Thyroid gland (tissue), 4 donors: ENCODE results near the gene ALDH8A1. TPM values are rescaled to one million over a fixed set of nuclear protein-coding genes. Genes with fewer than 3 reads are reported as not detected.
"Not testable (repeated sequence)": the region's sequence is repeated elsewhere in the genome, so short reads cannot be mapped to it uniquely, and the experiment has no call there.

Source experiments
- DNase-seq, 2 donors: peaks; one replicate each; pipeline ENCODE4 v3.0.0-alpha.2; 2019
- H3K27ac ChIP-seq, 3 donors: fragments of 200-600 bp; sonication (generic); 1 replicate in 2 of 3; 2 replicates in 1 of 3; pipeline ENCODE4 v1.5.1; 2016 to 2019; ENCODE audit warnings: mild to moderate bottlenecking in 1 of 3, moderate library complexity in 1 of 3
- H3K27me3 ChIP-seq: fragments of 200-600 bp; sonication (generic); one replicate; pipeline ENCODE4 v1.5.1; 2019
- H3K36me3 ChIP-seq, 2 donors: fragments of 200-600 bp; sonication (generic); one replicate each; pipeline ENCODE4 v1.5.1; 2016 to 2019
- H3K4me1 ChIP-seq, 2 donors: fragments of 200-600 bp; sonication (generic); one replicate each; pipeline ENCODE4 v1.5.1; 2017 to 2019
- H3K4me3 ChIP-seq, 3 donors: fragments of 200-600 bp; sonication (generic); replicated peaks in 1 of 3; 1 replicate in 2 of 3; 2 replicates in 1 of 3; pipeline ENCODE4 v1.5.1; 2016; ENCODE audit warnings: mild to moderate bottlenecking in 1 of 3
- H3K9me3 ChIP-seq: fragments of 200-600 bp; sonication (generic); one replicate; pipeline ENCODE4 v1.5.1; 2017
- CTCF ChIP-seq, 6 experiments: fragments of 200-600 bp in 3 of 6; fragments of 450-650 bp in 3 of 6; sonication (generic) in 3 of 6; IDR thresholded peaks; one replicate each; pipeline ENCODE4 v1.5.1; 2016 to 2019; ENCODE audit warnings: antibody characterized with exemption in 6 of 6, mild to moderate bottlenecking in 2 of 6, inconsistent platforms in 1 of 6, moderate library complexity in 1 of 6
- POLR2A ChIP-seq, 2 donors: fragments of 450-650 bp; IDR thresholded peaks; one replicate each; pipeline ENCODE4 v1.6.1; 2017; ENCODE audit warnings: antibody characterized with exemption in 2 of 2, mild to moderate bottlenecking in 2 of 2, moderate library complexity in 1 of 2
- WGBS, 2 donors: methylation state at CpG; one replicate each; pipeline ENCODE4 v1.1.5; 2017; 5-methylcytosine and 5-hydroxymethylcytosine counted together
- intact Hi-C: fragments of 100-400 bp; cut with DNase I; formaldehyde crosslinking; loops from one replicate; pipeline ENCODE4 v1.15.1; 2023
- total RNA-seq, 4 donors: library from RNA; depleted of rRNA; stranded (reverse); fragments of >200 nt; gene quantifications; one replicate each; pipeline ENCODE4 v1.2.3, GENCODE V29; 2016

The ALDH8A1 gene
- total RNA-seq, 4 donors from 2014 or later = 0.13 to 0.54 (median 0.33) TPM; not detected in 1

GRCh38 chr6:134909701-134910592 lies 40.0 kb downstream of the ALDH8A1 start:
- no peak for TF ChIP-seq CTCF (IDR thresholded peaks at IDR 0.05)
- TF ChIP-seq POLR2A (IDR thresholded peaks at IDR 0.05) = no peak
- DNase-seq = no peak
- H3K4me1 ChIP-seq = no peaks in the 10 kb centered on the region
- WGBS, 2 donors = 52 to 63% methylated on average over 11 of the region's 11 CpGs
- no peak overlapping the region for H3K4me3 ChIP-seq
- H3K36me3 ChIP-seq = no peaks in the 10 kb centered on the region
- intact Hi-C loops = no loop called here
- H3K27me3 ChIP-seq = no peaks in the 10 kb centered on the region
- H3K27ac ChIP-seq = no peak overlapping the region
- no peaks in the 10 kb centered on the region for H3K9me3 ChIP-seq

GRCh38 chr6:134908906-134909516 lies 40.9 kb downstream of the ALDH8A1 start:
- Histone ChIP-seq H3K9me3 (no peaks in the 10 kb centered on the region), H3K27ac (no peak overlapping the region), H3K4me1 (no peaks in the 10 kb centered on the region), H3K4me3 (no peak overlapping the region), H3K27me3 (no peaks in the 10 kb centered on the region), H3K36me3 (no peaks in the 10 kb centered on the region)
- intact Hi-C loops = no loop called here
- peak in 1 of 2 donors; percentile 19 for DNase-seq
- TF ChIP-seq CTCF (IDR thresholded peaks at IDR 0.05) (no peak), POLR2A (IDR thresholded peaks at IDR 0.05) (no peak)
- WGBS, 2 donors = 63 to 85% methylated on average over 11 to 12 of the region's 12 CpGs

- H3K4me3 ChIP-seq, DNase-seq, H3K27me3 ChIP-seq, H3K36me3 ChIP-seq, H3K27ac ChIP-seq, H3K9me3 ChIP-seq, intact Hi-C loops: not testable (repeated sequence)
- 100% methylated on average over 5 of the region's 42 CpGs; no CpG with 5 or more reads in 1 of the 2 donors for WGBS, 2 donors
- peaks cover 9 to 13% of the 10 kb centered on the region in 2 donors for H3K4me1 ChIP-seq
Observed at GRCh38 chr6:134904731-134905130, 45.2 kb downstream of the ALDH8A1 start.

GRCh38 chr6:134903448-134903847 lies 46.5 kb downstream of the ALDH8A1 start:
- no peaks in the 10 kb centered on the region for H3K27me3 ChIP-seq
- H3K9me3 ChIP-seq = no peaks in the 10 kb centered on the region
- peak overlapping the region in 2 of 3 donors; percentile 30 to 70 for H3K27ac ChIP-seq
- 50% methylated on average over 9 of the region's 9 CpGs for WGBS, 2 donors
- H3K4me1 ChIP-seq = peaks cover 9 to 13% of the 10 kb centered on the region in 2 donors
- TF ChIP-seq POLR2A (IDR thresholded peaks at IDR 0.05) (no peak), CTCF (IDR thresholded peaks at IDR 0.05) (no peak)
- intact Hi-C loops = no loop called here
- H3K36me3 ChIP-seq = no peaks in the 10 kb centered on the region
- DNase-seq = peak; percentile 17 to 43
- H3K4me3 ChIP-seq = no peak overlapping the region

- Histone ChIP-seq H3K9me3 (no peaks in the 10 kb centered on the region), H3K27me3 (no peaks in the 10 kb centered on the region), H3K4me3 (no peak overlapping the region), H3K36me3 (no peaks in the 10 kb centered on the region), H3K4me1 (peaks cover 9 to 13% of the 10 kb centered on the region in 2 donors), H3K27ac (peak overlapping the region in 2 of 3 donors; percentile 30 to 70)
- intact Hi-C loops = no loop called here
- peak in 1 of 2 donors; percentile 10 for DNase-seq
- TF ChIP-seq POLR2A (IDR thresholded peaks at IDR 0.05) (no peak), CTCF (IDR thresholded peaks at IDR 0.05) (no peak)
- WGBS, 2 donors = 40 to 51% methylated on average over 3 of the region's 3 CpGs
Observed at GRCh38 chr6:134902936-134903335, 47.0 kb downstream of the ALDH8A1 start.
